22Rv1 (cell line): ENCODE data around the gene NR1I2.

Experiments used
- CTCF ChIP-seq: fragments of 450-650 bp; IDR thresholded peaks from 2 replicates; pipeline ENCODE4 v1.5.1; 2017; ENCODE audit warnings: mild to moderate bottlenecking
- ZFX ChIP-seq: fragments of 450-650 bp; IDR thresholded peaks from 2 replicates; pipeline ENCODE4 v1.6.1; 2017; ENCODE audit warnings: antibody characterized with exemption, borderline replicate concordance

GRCh38 chr3:119779731-119780383 lies 2.0 kb upstream of the NR1I2 start:
- TF ChIP-seq CTCF (no peak), ZFX (no peak)
